Right lobe of liver (tissue), 6 donors: ENCODE measurements around the gene KRT23. TPM values are rescaled to one million over a fixed set of nuclear protein-coding genes. Genes with fewer than 3 reads are reported as not detected.
A peak's percentile ranks its signal among the peaks of the same experiment; 100 is the strongest.

Experiments
- ATAC-seq, 4 donors: fragments of 200-7000 bp; cut with Tn5 transposase; one replicate each; pipeline ENCODE4 v1.9.1; 2020; ENCODE audit warnings: mild to moderate bottlenecking in 4 of 4, moderate library complexity in 4 of 4
- DNase-seq, 3 donors: peaks; one replicate each; pipeline ENCODE4 v3.0.0-alpha.2; 2020
- H3K27ac ChIP-seq, 3 donors: fragments of 200-600 bp; one replicate each; pipeline ENCODE4 v1.8.0; 2022
- H3K27me3 ChIP-seq, 2 donors: fragments of 200-600 bp; one replicate each; pipeline ENCODE4 v1.8.0; 2022
- H3K36me3 ChIP-seq, 4 donors: fragments of 200-600 bp; sonication (generic) in 1 of 4; one replicate each; pipeline versions ENCODE4 v1.5.1 to v1.8.0; 2017 to 2022; ENCODE audit warnings: control low read depth in 1 of 4
- H3K4me1 ChIP-seq, 4 donors: fragments of 200-600 bp; sonication (generic) in 1 of 4; one replicate each; pipeline versions ENCODE4 v1.5.1 to v1.8.0; 2017 to 2022; ENCODE audit warnings: control low read depth in 1 of 4
- H3K4me3 ChIP-seq, 3 donors: fragments of 200-600 bp; one replicate each; pipeline ENCODE4 v1.8.0; 2022
- H3K9me3 ChIP-seq, 4 donors: fragments of 200-600 bp; sonication (generic) in 1 of 4; one replicate each; pipeline versions ENCODE4 v1.5.1 to v1.8.0; 2017 to 2022; ENCODE audit warnings: control low read depth in 1 of 4
- CTCF ChIP-seq, 4 donors: fragments of 200-600 bp in 3 of 4; fragments of 450-650 bp in 1 of 4; IDR thresholded peaks; one replicate each; pipeline versions ENCODE4 v1.5.1 to v1.8.0; 2016 to 2022; ENCODE audit warnings: antibody characterized with exemption in 4 of 4, mild to moderate bottlenecking in 2 of 4
- POLR2A ChIP-seq: fragments of 450-650 bp; IDR thresholded peaks from one replicate; pipeline ENCODE4 v1.6.1; 2017; ENCODE audit warnings: antibody characterized with exemption, mild to moderate bottlenecking
- WGBS: methylation state at CpG from one replicate; pipeline ENCODE4 v1.1.6; 2018; ENCODE audit warnings: low coverage, low lambda C conversion rate; ENCODE audit not compliant: insufficient coverage; ENCODE audit errors: missing lambda C conversion rate; 5-methylcytosine and 5-hydroxymethylcytosine counted together
- intact Hi-C, 2 donors: fragments of 100-400 bp; cut with DNase I; formaldehyde crosslinking; loops; one replicate each; pipeline versions ENCODE4 v1.11.2 to v1.14.1; 2022
- total RNA-seq, 6 experiments: library from RNA; depleted of rRNA in 2 of 6; stranded (reverse); fragments of >200 nt in 2 of 6; fragmentation: NEBNext Ultra II Directional in 3 of 6; extraction: Animal tissue kit (Norgen Biotek cat#: 25700) in 3 of 6; gene quantifications; one replicate each; pipeline versions ENCODE4 v1.1.0 to v1.2.4, GENCODE V29; 2016 to 2023
- donor health status: DM: no; HTN: yes; CAD: no.
- donor health status: DM: no; HTN: no; CAD: no.
- donor health status: DM: no; HTN: no; CAD: no.
- donor health status: DM: no; HTN: yes; CAD: no.
- donor health status: DM: no; HTN: yes; CAD: no.

Gene KRT23
- total RNA-seq, 6 experiments from 2014 or later: 0.49 to 17.6 (median 10.0) TPM; not detected in 2

- intact Hi-C loops: loop anchor here in 1 of 2 donors (10.0 kb wide), 1 partner anchor 742 kb away; no protein-coding TSS in a partner anchor
- TF ChIP-seq CTCF (IDR thresholded peaks at IDR 0.05): no peak
- no peak for TF ChIP-seq POLR2A
- no peak for DNase-seq
- Histone ChIP-seq H3K27ac (no peak overlapping the region), H3K4me3 (no peak overlapping the region), H3K9me3 (no peaks in the 10 kb centered on the region), H3K4me1 (no peaks in the 10 kb centered on the region), H3K36me3 (no peaks in the 10 kb centered on the region), H3K27me3 (no peaks in the 10 kb centered on the region)
- peak in 1 of 4 donors; percentile 29 for ATAC-seq
- WGBS: 78% methylated on average over 13 of the region's 13 CpGs
Observed at GRCh38 chr17:40912486-40913210, 24.8 kb downstream of the KRT23 start.

GRCh38 chr17:40910441-40910841 is 27.0 kb downstream of the KRT23 start:
- Histone ChIP-seq H3K4me1 (no peaks in the 10 kb centered on the region), H3K36me3 (no peaks in the 10 kb centered on the region), H3K27ac (no peak overlapping the region), H3K9me3 (no peaks in the 10 kb centered on the region), H3K4me3 (no peak overlapping the region), H3K27me3 (no peaks in the 10 kb centered on the region)
- 65% methylated on average over 3 of the region's 3 CpGs for WGBS
- no peak for DNase-seq
- no peak for ATAC-seq
- intact Hi-C loops: loop anchor here in 1 of 2 donors (10.0 kb wide), 1 partner anchor 744 kb away; no protein-coding TSS in a partner anchor
- TF ChIP-seq POLR2A (no peak), CTCF (IDR thresholded peaks at IDR 0.05) (no peak)

- Histone ChIP-seq H3K9me3 (no peaks in the 10 kb centered on the region), H3K4me1 (no peaks in the 10 kb centered on the region), H3K27ac (no peak overlapping the region), H3K27me3 (no peaks in the 10 kb centered on the region), H3K36me3 (no peaks in the 10 kb centered on the region), H3K4me3 (no peak overlapping the region)
- DNase-seq (no peak), ATAC-seq (peak in 2 of 4 donors; percentile 42 to 56)
- intact Hi-C loops: loop anchor here in 1 of 2 donors (10.0 kb wide), 1 partner anchor 745 kb away; no protein-coding TSS in a partner anchor
- TF ChIP-seq CTCF (IDR thresholded peaks at IDR 0.05) (no peak), POLR2A (no peak)
- WGBS: 28% methylated on average over 4 of the region's 4 CpGs
Observed at GRCh38 chr17:40909755-40910154, 27.7 kb downstream of the KRT23 start.

- TF ChIP-seq CTCF (IDR thresholded peaks at IDR 0.05) (peak; percentile 71 to 83 (median 78)), POLR2A (no peak)
Observed at GRCh38 chr17:40909351-40909750, 28.1 kb downstream of the KRT23 start.

More at GRCh38 chr17:40909351-40909750, 28.1 kb downstream of the KRT23 start:
- intact Hi-C loops: no loop called here
- Histone ChIP-seq H3K9me3 (no peaks in the 10 kb centered on the region), H3K27ac (no peak overlapping the region), H3K4me3 (no peak overlapping the region), H3K27me3 (no peaks in the 10 kb centered on the region), H3K4me1 (no peaks in the 10 kb centered on the region), H3K36me3 (no peaks in the 10 kb centered on the region)
- ATAC-seq (peak; percentile 95 to 99 (median 97)), DNase-seq (peak; percentile 58 to 71 (median 71))
- 1% methylated on average over 5 of the region's 5 CpGs for WGBS
